Breast epithelium (tissue), 3 donors: ENCODE results near the gene HSPA1A.

Experiments used
- POLR2A ChIP-seq: fragments of 450-650 bp; IDR thresholded peaks from one replicate; pipeline ENCODE4 v1.6.1; 2016; ENCODE audit warnings: antibody characterized with exemption, mild to moderate bottlenecking, moderate library complexity
- POLR2AphosphoS5 ChIP-seq, 3 donors: sonication (generic); formaldehyde crosslinking; IDR thresholded peaks; one replicate each; pipeline ENCODE4 v1.6.1; 2017; ENCODE audit warnings: antibody characterized with exemption in 3 of 3

- TF ChIP-seq POLR2AphosphoS5 (IDR thresholded peaks at IDR 0.05) (no peak), POLR2A (no peak)
These were observed 46.6 kb downstream of the HSPA1A start for GRCh38 chr6:31861919-31862343.
